ENCODE results near the gene SSH2. TPM values are rescaled to one million over a fixed set of nuclear protein-coding genes. Genes with fewer than 3 reads are reported as not detected.
A peak's percentile ranks its signal among the peaks of the same experiment; 100 is the strongest.

Gene SSH2
- total RNA-seq, 1 donor from 2014 or later = 12.2 TPM

DNA sequence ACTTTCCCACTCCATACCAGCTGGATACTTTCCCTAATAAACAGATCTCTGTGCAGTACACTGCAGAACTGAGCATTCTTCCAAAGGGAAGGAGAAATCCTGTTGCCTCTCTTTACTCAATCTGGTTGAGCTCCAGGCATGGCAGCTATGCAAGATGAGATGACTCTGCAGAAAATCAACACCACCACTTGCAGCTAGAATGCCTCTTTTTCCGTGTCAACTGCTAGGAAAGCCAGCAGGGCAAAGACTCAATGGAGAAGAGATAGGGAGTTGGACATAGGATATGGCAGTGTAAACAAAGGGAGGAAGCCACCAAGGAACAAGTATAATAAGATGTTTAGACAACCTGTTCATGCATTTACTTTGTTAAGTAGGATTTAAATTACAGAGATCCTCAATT is 266.9 kb downstream of the SSH2 start:
- no peaks in the 10 kb centered on the region for H4K20me1 ChIP-seq (ENCODE audit: low read depth)
- H3K4me1 ChIP-seq = peaks cover 8% of the 10 kb centered on the region
- Mint-ChIP-seq H3K36me3 (peaks cover 30% of the 10 kb centered on the region), H3K27me3 (ENCODE audit: insufficient read depth, low read depth) (peaks cover 3% of the 10 kb centered on the region), H3K4me3 (no peak overlapping the region), H3K4me1 (no peaks in the 10 kb centered on the region), H3K9me3 (no peaks in the 10 kb centered on the region), H3K27ac (no peak overlapping the region)
- H3K9me3 ChIP-seq (ENCODE audit: low read depth) = no peaks in the 10 kb centered on the region
- DNase-seq (ENCODE audit: low spot score) = peak; percentile 10
- no peak overlapping the region for H2AFZ ChIP-seq (replicated peaks)
- no peaks in the 10 kb centered on the region for H3F3A ChIP-seq (ENCODE audit: low read depth)
- H3K4me2 ChIP-seq = no peak overlapping the region
- H3K4me3 ChIP-seq = no peak overlapping the region
- TF ChIP-seq EZH2 (IDR thresholded peaks at IDR 0.05) (no peak), CTCF (IDR thresholded peaks at IDR 0.05) (no peak), EZH2phosphoT487 (IDR thresholded peaks at IDR 0.05) (no peak)
- no peaks in the 10 kb centered on the region for H3K79me2 ChIP-seq (ENCODE audit: low read depth)
- no peaks in the 10 kb centered on the region for H3K27me3 ChIP-seq
- H3K27ac ChIP-seq = no peak overlapping the region
- no peaks in the 10 kb centered on the region for H3K36me3 ChIP-seq
- no peak overlapping the region for H3K9ac ChIP-seq

DNA sequence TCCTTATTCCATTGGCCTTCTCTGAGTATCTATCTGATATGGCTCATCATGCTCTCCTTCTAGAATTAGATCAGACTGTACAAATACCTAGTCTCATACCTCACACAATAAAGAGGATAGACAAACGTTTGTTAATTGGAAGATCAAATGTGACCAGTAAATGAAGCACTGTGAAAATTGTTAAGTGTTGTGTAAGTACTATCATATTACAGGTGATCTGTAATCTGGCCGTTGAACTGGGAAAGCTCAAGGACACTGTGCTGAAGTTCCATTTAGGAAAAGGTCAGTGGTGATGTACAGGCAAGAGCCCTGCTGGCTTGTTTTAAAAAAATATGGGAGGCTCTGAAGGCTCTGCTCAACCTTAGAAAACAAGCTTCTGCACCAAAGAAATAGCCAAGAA is 268.8 kb downstream of the SSH2 start:
- no peak overlapping the region for H3K4me3 Mint-ChIP-seq
- Histone ChIP-seq H3K27me3 (no peaks in the 10 kb centered on the region), H3K4me2 (no peak overlapping the region), H3K4me3 (no peak overlapping the region), H2AFZ (replicated peaks) (no peak overlapping the region), H3K9me3 (ENCODE audit: low read depth) (no peaks in the 10 kb centered on the region), H3K4me1 (peaks cover 8% of the 10 kb centered on the region), H4K20me1 (ENCODE audit: low read depth) (no peaks in the 10 kb centered on the region), H3F3A (ENCODE audit: low read depth) (no peaks in the 10 kb centered on the region), H3K27ac (no peak overlapping the region), H3K79me2 (ENCODE audit: low read depth) (no peaks in the 10 kb centered on the region), H3K36me3 (no peaks in the 10 kb centered on the region), H3K9ac (no peak overlapping the region)
- H3K4me1 Mint-ChIP-seq = no peaks in the 10 kb centered on the region
- H3K27ac Mint-ChIP-seq = no peak overlapping the region
- DNase-seq (ENCODE audit: low spot score) = no peak
- no peaks in the 10 kb centered on the region for H3K9me3 Mint-ChIP-seq
- peaks cover 2% of the 10 kb centered on the region for H3K27me3 Mint-ChIP-seq (ENCODE audit: insufficient read depth, low read depth)
- no peak for TF ChIP-seq EZH2phosphoT487 (IDR thresholded peaks at IDR 0.05)
- TF ChIP-seq CTCF (IDR thresholded peaks at IDR 0.05) = no peak
- TF ChIP-seq EZH2 (IDR thresholded peaks at IDR 0.05) = no peak
- peaks cover 16% of the 10 kb centered on the region for H3K36me3 Mint-ChIP-seq

GRCh38 chr17:29659155-29659554 is 270.9 kb downstream of the SSH2 start:
- H3K9ac ChIP-seq = no peak overlapping the region
- H3K27ac Mint-ChIP-seq = no peak overlapping the region

More at GRCh38 chr17:29659155-29659554, 270.9 kb downstream of the SSH2 start:
- H3K4me1 ChIP-seq = peaks cover 8% of the 10 kb centered on the region
- no peaks in the 10 kb centered on the region for H3F3A ChIP-seq (ENCODE audit: low read depth)
- DNase-seq (ENCODE audit: low spot score) = no peak
- no peaks in the 10 kb centered on the region for H4K20me1 ChIP-seq (ENCODE audit: low read depth)
- H3K36me3 ChIP-seq = no peaks in the 10 kb centered on the region
- Mint-ChIP-seq H3K9me3 (no peaks in the 10 kb centered on the region), H3K36me3 (peaks cover 15% of the 10 kb centered on the region), H3K4me3 (no peak overlapping the region), H3K4me1 (no peaks in the 10 kb centered on the region), H3K27me3 (ENCODE audit: insufficient read depth, low read depth) (peaks cover 4% of the 10 kb centered on the region)
- no peaks in the 10 kb centered on the region for H3K79me2 ChIP-seq (ENCODE audit: low read depth)
- no peak overlapping the region for H3K4me2 ChIP-seq
- H3K27ac ChIP-seq = no peak overlapping the region
- H3K4me3 ChIP-seq = no peak overlapping the region
- no peaks in the 10 kb centered on the region for H3K9me3 ChIP-seq (ENCODE audit: low read depth)
- no peaks in the 10 kb centered on the region for H3K27me3 ChIP-seq
- TF ChIP-seq EZH2phosphoT487 (IDR thresholded peaks at IDR 0.05) = no peak
- no peak for TF ChIP-seq EZH2 (IDR thresholded peaks at IDR 0.05)
- no peak for TF ChIP-seq CTCF (IDR thresholded peaks at IDR 0.05)
- H2AFZ ChIP-seq (replicated peaks) = no peak overlapping the region

Measured in neural progenitor cell (in vitro differentiated cells).